GM23338 (cell line): ENCODE results near the gene PARD3. TPM values are rescaled to one million over a fixed set of nuclear protein-coding genes. Genes with fewer than 3 reads are reported as not detected.

Source experiments
- ATAC-seq: fragments of 200-7000 bp; cut with Tn5 transposase; 3 replicates; pipeline ENCODE4 v1.9.1; 2020
- DNase-seq: peaks from one replicate; pipeline ENCODE4 v3.0.0-alpha.2; 2015; ENCODE audit warnings: low spot score
- H2AFZ ChIP-seq: fragments of 200-600 bp; sonication (generic); 2 replicates; pipeline ENCODE4 v1.8.0; 2016; ENCODE audit warnings: antibody characterized with exemption, mild to moderate bottlenecking, moderate library complexity
- H3F3A ChIP-seq: fragments of 200-600 bp; sonication (generic); replicated peaks from 2 replicates; pipeline ENCODE4 v1.8.0; 2017; ENCODE audit warnings: antibody characterized with exemption, mixed run types, low read depth
- H3K27ac ChIP-seq: fragments of 200-600 bp; sonication (generic); 2 replicates; pipeline ENCODE4 v1.6.1; 2016; ENCODE audit warnings: low read depth
- H3K27me3 ChIP-seq: fragments of 200-600 bp; sonication (generic); 2 replicates; pipeline ENCODE4 v1.8.0; 2016; ENCODE audit warnings: mild to moderate bottlenecking, mixed run types, moderate library complexity; ENCODE audit not compliant: insufficient read depth
- H3K36me3 ChIP-seq: fragments of 200-600 bp; sonication (generic); 2 replicates; pipeline ENCODE4 v1.8.0; 2016; ENCODE audit warnings: mild to moderate bottlenecking; ENCODE audit not compliant: insufficient read depth
- H3K4me1 ChIP-seq: fragments of 200-600 bp; sonication (generic); 2 replicates; pipeline ENCODE4 v1.8.0; 2016; ENCODE audit warnings: mild to moderate bottlenecking, moderate library complexity; ENCODE audit not compliant: insufficient read depth
- H3K4me2 ChIP-seq: fragments of 200-600 bp; sonication (generic); 2 replicates; pipeline ENCODE4 v1.7.1; 2017; ENCODE audit warnings: mixed run types
- H3K4me3 ChIP-seq: fragments of 200-600 bp; sonication (generic); 2 replicates; pipeline ENCODE4 v1.6.1; 2016; ENCODE audit warnings: mixed run types
- H3K79me2 ChIP-seq: fragments of 200-600 bp; sonication (generic); replicated peaks from 2 replicates; pipeline ENCODE4 v1.8.0; 2017; ENCODE audit warnings: mild to moderate bottlenecking; ENCODE audit not compliant: insufficient read depth
- H3K9me2 ChIP-seq: fragments of 200-600 bp; sonication (generic); 2 replicates; pipeline ENCODE4 v1.8.0; 2017; ENCODE audit not compliant: insufficient read depth
- H4K20me1 ChIP-seq: fragments of 200-600 bp; sonication (generic); replicated peaks from 2 replicates; pipeline ENCODE4 v1.8.0; 2017; ENCODE audit warnings: mild to moderate bottlenecking; ENCODE audit not compliant: insufficient read depth
- H3K27ac Mint-ChIP-seq: 2 replicates; pipeline ENCODE4 v1.8.0; 2020; ENCODE audit warnings: inconsistent platforms, mild to moderate bottlenecking, moderate library complexity, mixed read lengths
- H3K27me3 Mint-ChIP-seq: 3 replicates; pipeline ENCODE4 v1.8.0; 2022; ENCODE audit warnings: low read depth, mild to moderate bottlenecking, moderate library complexity, mixed read lengths, inconsistent platforms; ENCODE audit not compliant: insufficient read depth, poor library complexity
- H3K36me3 Mint-ChIP-seq: 3 replicates; pipeline ENCODE4 v1.8.0; 2021; ENCODE audit warnings: low read depth, mild to moderate bottlenecking, inconsistent platforms, moderate library complexity, mixed read lengths
- H3K4me1 Mint-ChIP-seq: 3 replicates; pipeline ENCODE4 v1.8.0; 2020; ENCODE audit warnings: mild to moderate bottlenecking, inconsistent platforms, mixed read lengths
- H3K4me3 Mint-ChIP-seq: 3 replicates; pipeline ENCODE4 v1.8.0; 2021; ENCODE audit warnings: moderate library complexity, mild to moderate bottlenecking, inconsistent platforms, mixed read lengths
- H3K9me3 Mint-ChIP-seq: 3 replicates; pipeline ENCODE4 v1.8.0; 2020; ENCODE audit warnings: moderate library complexity, mild to moderate bottlenecking, inconsistent platforms, mixed read lengths
- CREB1 ChIP-seq: fragments of 250-450 bp; sonication (Bioruptor Pico); IDR thresholded peaks from 2 replicates; pipeline ENCODE4 v1.5.0; 2020; ENCODE audit warnings: low read depth, mild to moderate bottlenecking, moderate library complexity
- ETS1 ChIP-seq: IDR thresholded peaks from 2 replicates; pipeline ENCODE4 v1.6.1; 2016; ENCODE audit warnings: antibody characterized with exemption
- EZH2 ChIP-seq: fragments of 200-600 bp; sonication (generic); IDR thresholded peaks from one replicate; pipeline ENCODE4 v1.8.0; 2017; ENCODE audit warnings: antibody characterized with exemption, mild to moderate bottlenecking, low read depth; ENCODE audit not compliant: unreplicated experiment
- JUNB ChIP-seq: IDR thresholded peaks from one replicate; pipeline ENCODE4 v1.6.1; 2016; ENCODE audit warnings: antibody characterized with exemption; ENCODE audit not compliant: unreplicated experiment
- NANOG ChIP-seq: IDR thresholded peaks from 2 replicates; pipeline ENCODE4 v1.6.1; 2016; ENCODE audit warnings: antibody characterized with exemption, borderline replicate concordance
- STAT1 ChIP-seq: IDR thresholded peaks from one replicate; pipeline ENCODE4 v1.6.1; 2016; ENCODE audit warnings: antibody characterized with exemption; ENCODE audit not compliant: unreplicated experiment
- ZNF114 ChIP-seq: fragments of 250-450 bp; sonication (Bioruptor Pico); IDR thresholded peaks from 2 replicates; pipeline ENCODE4 v1.5.0; 2020; ENCODE audit warnings: mild to moderate bottlenecking, moderate library complexity
- ZNF331 ChIP-seq: fragments of 250-450 bp; sonication (Bioruptor Pico); IDR thresholded peaks from 2 replicates; pipeline ENCODE4 v1.5.0; 2020; ENCODE audit warnings: low read depth, mild to moderate bottlenecking, moderate library complexity
- ZNF462 ChIP-seq: fragments of 250-450 bp; sonication (Bioruptor Pico); IDR thresholded peaks from 2 replicates; pipeline ENCODE4 v1.5.0; 2020; ENCODE audit warnings: mild to moderate bottlenecking, moderate library complexity
- polyA plus RNA-seq: library from polyadenylated mRNA; unstranded; fragments of >200 nt; fragmentation: Nextera tagmentation; extraction: Ambion mirVana; gene quantifications from 2 replicates; pipeline ENCODE4 v1.2.1, GENCODE V29; 2016
- total RNA-seq: library from RNA; depleted of rRNA; stranded (reverse); fragments of >200 nt; shearing (Covaris generic); gene quantifications from 2 replicates; pipeline ENCODE4 v1.2.3, GENCODE V29; 2014
- TF ChIP-seq, protein P1 (sequence below), 2 experiments: fragments of 200-600 bp in 1 of 2; sonication (generic) in 1 of 2; conservative IDR thresholded peaks; 2 replicates each; pipeline versions ENCODE4 v1.5.1 to v1.6.1; 2016 to 2017; ENCODE audit warnings: antibody characterized with exemption in 2 of 2, low read depth in 2 of 2, mild to moderate bottlenecking in 2 of 2, moderate library complexity in 1 of 2
- TF ChIP-seq, protein P2 (sequence below): IDR thresholded peaks from one replicate; pipeline ENCODE4 v1.6.1; 2018; ENCODE audit warnings: antibody characterized with exemption; ENCODE audit not compliant: unreplicated experiment

Gene PARD3
- total and polyA plus RNA-seq, 2 experiments from 2014 or later = 30.2 to 51.4 TPM

GRCh38 chr10:34247560-34247959, 567.5 kb downstream of the PARD3 start:
- no peaks in the 10 kb centered on the region for H3K9me2 ChIP-seq
- no peak overlapping the region for H3K27ac ChIP-seq
- Mint-ChIP-seq H3K4me1 (peaks cover 15% of the 10 kb centered on the region), H3K9me3 (no peaks in the 10 kb centered on the region), H3K4me3 (no peak overlapping the region), H3K27me3 (no peaks in the 10 kb centered on the region), H3K36me3 (no peaks in the 10 kb centered on the region), H3K27ac (no peak overlapping the region)
- H3K36me3 ChIP-seq = no peaks in the 10 kb centered on the region
- DNase-seq = no peak
- no peaks in the 10 kb centered on the region for H4K20me1 ChIP-seq
- no peak for ATAC-seq
- peaks cover 10% of the 10 kb centered on the region for H3K4me1 ChIP-seq
- H3K79me2 ChIP-seq = no peaks in the 10 kb centered on the region
- no peak for TF ChIP-seq ZNF331 (CRISPR knock-in tag)
- TF ChIP-seq CREB1 = no peak
- no peak for TF ChIP-seq ZNF462 (CRISPR knock-in tag)
- TF ChIP-seq STAT1 = no peak
- TF ChIP-seq, protein P1, sequence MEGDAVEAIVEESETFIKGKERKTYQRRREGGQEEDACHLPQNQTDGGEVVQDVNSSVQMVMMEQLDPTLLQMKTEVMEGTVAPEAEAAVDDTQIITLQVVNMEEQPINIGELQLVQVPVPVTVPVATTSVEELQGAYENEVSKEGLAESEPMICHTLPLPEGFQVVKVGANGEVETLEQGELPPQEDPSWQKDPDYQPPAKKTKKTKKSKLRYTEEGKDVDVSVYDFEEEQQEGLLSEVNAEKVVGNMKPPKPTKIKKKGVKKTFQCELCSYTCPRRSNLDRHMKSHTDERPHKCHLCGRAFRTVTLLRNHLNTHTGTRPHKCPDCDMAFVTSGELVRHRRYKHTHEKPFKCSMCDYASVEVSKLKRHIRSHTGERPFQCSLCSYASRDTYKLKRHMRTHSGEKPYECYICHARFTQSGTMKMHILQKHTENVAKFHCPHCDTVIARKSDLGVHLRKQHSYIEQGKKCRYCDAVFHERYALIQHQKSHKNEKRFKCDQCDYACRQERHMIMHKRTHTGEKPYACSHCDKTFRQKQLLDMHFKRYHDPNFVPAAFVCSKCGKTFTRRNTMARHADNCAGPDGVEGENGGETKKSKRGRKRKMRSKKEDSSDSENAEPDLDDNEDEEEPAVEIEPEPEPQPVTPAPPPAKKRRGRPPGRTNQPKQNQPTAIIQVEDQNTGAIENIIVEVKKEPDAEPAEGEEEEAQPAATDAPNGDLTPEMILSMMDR (conservative IDR thresholded peaks at IDR 0.05; ENCODE audit: low read depth in 2 of 2) = no peak
- TF ChIP-seq, protein P2, sequence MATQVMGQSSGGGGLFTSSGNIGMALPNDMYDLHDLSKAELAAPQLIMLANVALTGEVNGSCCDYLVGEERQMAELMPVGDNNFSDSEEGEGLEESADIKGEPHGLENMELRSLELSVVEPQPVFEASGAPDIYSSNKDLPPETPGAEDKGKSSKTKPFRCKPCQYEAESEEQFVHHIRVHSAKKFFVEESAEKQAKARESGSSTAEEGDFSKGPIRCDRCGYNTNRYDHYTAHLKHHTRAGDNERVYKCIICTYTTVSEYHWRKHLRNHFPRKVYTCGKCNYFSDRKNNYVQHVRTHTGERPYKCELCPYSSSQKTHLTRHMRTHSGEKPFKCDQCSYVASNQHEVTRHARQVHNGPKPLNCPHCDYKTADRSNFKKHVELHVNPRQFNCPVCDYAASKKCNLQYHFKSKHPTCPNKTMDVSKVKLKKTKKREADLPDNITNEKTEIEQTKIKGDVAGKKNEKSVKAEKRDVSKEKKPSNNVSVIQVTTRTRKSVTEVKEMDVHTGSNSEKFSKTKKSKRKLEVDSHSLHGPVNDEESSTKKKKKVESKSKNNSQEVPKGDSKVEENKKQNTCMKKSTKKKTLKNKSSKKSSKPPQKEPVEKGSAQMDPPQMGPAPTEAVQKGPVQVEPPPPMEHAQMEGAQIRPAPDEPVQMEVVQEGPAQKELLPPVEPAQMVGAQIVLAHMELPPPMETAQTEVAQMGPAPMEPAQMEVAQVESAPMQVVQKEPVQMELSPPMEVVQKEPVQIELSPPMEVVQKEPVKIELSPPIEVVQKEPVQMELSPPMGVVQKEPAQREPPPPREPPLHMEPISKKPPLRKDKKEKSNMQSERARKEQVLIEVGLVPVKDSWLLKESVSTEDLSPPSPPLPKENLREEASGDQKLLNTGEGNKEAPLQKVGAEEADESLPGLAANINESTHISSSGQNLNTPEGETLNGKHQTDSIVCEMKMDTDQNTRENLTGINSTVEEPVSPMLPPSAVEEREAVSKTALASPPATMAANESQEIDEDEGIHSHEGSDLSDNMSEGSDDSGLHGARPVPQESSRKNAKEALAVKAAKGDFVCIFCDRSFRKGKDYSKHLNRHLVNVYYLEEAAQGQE = no peak
- no peak for TF ChIP-seq ETS1
- no peak for TF ChIP-seq NANOG
- no peak for TF ChIP-seq EZH2
- no peak for TF ChIP-seq JUNB
- no peak for TF ChIP-seq ZNF114 (CRISPR knock-in tag)
- H2AFZ ChIP-seq = no peak overlapping the region
- no peak overlapping the region for H3K4me3 ChIP-seq
- no peak overlapping the region for H3K4me2 ChIP-seq
- H3F3A ChIP-seq = no peaks in the 10 kb centered on the region
- no peaks in the 10 kb centered on the region for H3K27me3 ChIP-seq
